Stimulated activated CD8-positive, alpha-beta memory T cell treated with anti-CD3 and anti-CD28 coated beads, Interleukin-7, amount 100 ng/mL, for 4 hours (primary cell): ENCODE data around the gene MVB12A.

ENCODE experiments used
- DNase-seq, 2 donors: peaks; one replicate each; pipeline ENCODE4 v3.0.0-alpha.2; 2020; ENCODE audit warnings: low read depth in 2 of 2

The MVB12A gene

DNA sequence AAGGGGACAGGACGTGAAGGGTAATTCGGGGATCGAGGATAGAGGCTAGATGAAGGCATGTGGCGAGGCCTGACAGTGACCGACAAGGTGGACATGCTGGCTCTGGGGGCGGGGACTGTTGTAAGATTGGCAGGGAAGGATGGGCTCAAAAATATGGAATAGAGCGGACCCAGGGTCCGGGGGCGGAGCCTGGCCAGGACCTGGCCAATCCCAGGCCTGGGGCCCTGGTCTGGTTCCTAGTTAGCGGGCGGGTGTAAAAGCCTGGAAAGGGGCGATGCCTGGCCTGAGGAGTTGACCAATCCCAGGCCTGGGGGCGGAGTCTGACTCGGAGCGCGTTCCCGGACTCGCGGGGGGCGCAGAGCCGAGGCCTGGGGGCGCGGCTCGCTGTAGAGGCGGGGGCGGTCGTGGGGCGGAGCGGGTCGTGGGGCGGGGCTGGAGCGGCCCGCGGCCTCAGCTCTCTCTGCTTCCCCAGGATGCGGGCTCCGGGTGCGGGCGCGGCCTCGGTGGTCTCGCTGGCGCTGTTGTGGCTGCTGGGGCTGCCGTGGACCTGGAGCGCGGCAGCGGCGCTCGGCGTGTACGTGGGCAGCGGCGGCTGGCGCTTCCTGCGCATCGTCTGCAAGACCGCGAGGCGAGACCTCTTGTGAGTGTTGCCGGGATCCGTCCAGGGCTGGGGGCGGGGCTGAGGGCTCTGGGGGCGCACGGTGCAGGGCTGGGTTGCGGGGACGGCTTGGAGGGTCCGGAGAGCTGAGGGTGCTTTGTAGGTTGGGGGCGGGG, 50.4 kb downstream of the MVB12A start, which contains the start of gene SLC27A1:
SLC27A1 (plus strand) TSS at position 457 of the 774 bp plus-strand sequence; CDS start at position 474, 17 bp downstream.
- peak; percentile 83 to 88 for DNase-seq

- no peak for DNase-seq
Observed at GRCh38 chr19:17471410-17472125, 51.7 kb downstream of the MVB12A start.

- no peak for DNase-seq
Observed at GRCh38 chr19:17473041-17473440, 53.2 kb downstream of the MVB12A start.
